Activated CD4-positive, alpha-beta T cell treated with anti-CD3 and anti-CD28 coated beads for 36 hours (primary cell): Measurements from ENCODE around the gene XPR1. TPM values are rescaled to one million over a fixed set of nuclear protein-coding genes. Genes with fewer than 3 reads are reported as not detected.
"Not testable (repeated sequence)": the region's sequence is repeated elsewhere in the genome, so short reads cannot be mapped to it uniquely, and the experiment has no call there.

Source experiments
- ATAC-seq: fragments of 200-7000 bp; cut with Tn5 transposase; one replicate; pipeline ENCODE4 v1.10.0; 2021; ENCODE audit warnings: mild to moderate bottlenecking, moderate library complexity
- CTCF ChIA-PET: fragments of 350-600 bp; sonication (Branson Sonifier 250); formaldehyde crosslinking; loops from one replicate; lab custom pipeline; 2021; ENCODE audit warnings: antibody characterized with exemption; lab: Charles Lee
- POLR2A ChIA-PET: fragments of 350-600 bp; sonication (Branson Sonifier 250); formaldehyde crosslinking; loops from one replicate; lab custom pipeline; 2021; ENCODE audit warnings: antibody characterized with exemption, inconsistent platforms; lab: Charles Lee
- DNase-seq: peaks from one replicate; pipeline ENCODE4 v3.0.0-alpha.2; 2020
- H3K27ac Mint-ChIP-seq: one replicate; pipeline ENCODE4 v1.8.0; 2021; ENCODE audit warnings: mixed read lengths
- H3K27me3 Mint-ChIP-seq: one replicate; pipeline ENCODE4 v1.8.0; 2021; ENCODE audit warnings: mixed read lengths
- H3K36me3 Mint-ChIP-seq: one replicate; pipeline ENCODE4 v1.8.0; 2021; ENCODE audit warnings: low read depth, mixed read lengths
- H3K4me1 Mint-ChIP-seq: one replicate; pipeline ENCODE4 v1.8.0; 2021; ENCODE audit warnings: mixed read lengths
- H3K4me3 Mint-ChIP-seq: one replicate; pipeline ENCODE4 v1.8.0; 2021; ENCODE audit warnings: mild to moderate bottlenecking, moderate library complexity, mixed read lengths
- H3K9me3 Mint-ChIP-seq: one replicate; pipeline ENCODE4 v1.8.0; 2021; ENCODE audit warnings: low read depth, mixed read lengths
- intact Hi-C, 2 experiments: fragments of 100-400 bp; cut with DNase I in 1 of 2; cut with micrococcal nuclease in 1 of 2; formaldehyde crosslinking; loops; one replicate each; pipeline versions ENCODE4 v1.14.2 to v1.15.1; 2022 to 2024; cut with DNase I, micrococcal nuclease
- total RNA-seq, 2 experiments: library from RNA; stranded (reverse); gene quantifications; one replicate each; pipeline ENCODE4 v1.2.3, GENCODE V29; 2021

Gene XPR1
- total RNA-seq, 2 experiments from 2014 or later, result 18.4 to 25.2 TPM

- H3K4me3 Mint-ChIP-seq, result no peak overlapping the region
- H3K27me3 Mint-ChIP-seq, result no peaks in the 10 kb centered on the region
- DNase-seq (no peak), ATAC-seq (no peak)
- H3K9me3 Mint-ChIP-seq, result peaks cover 9% of the 10 kb centered on the region
- H3K4me1 Mint-ChIP-seq, result no peaks in the 10 kb centered on the region
- ChIA-PET POLR2A (no interaction called here), CTCF (no interaction called here)
- intact Hi-C loops, result no loop called here
- H3K36me3 Mint-ChIP-seq, result peaks cover 20% of the 10 kb centered on the region
- H3K27ac Mint-ChIP-seq, result no peak overlapping the region
Measured at GRCh38 chr1:180722586-180722985, 90.8 kb downstream of the XPR1 start.

DNA sequence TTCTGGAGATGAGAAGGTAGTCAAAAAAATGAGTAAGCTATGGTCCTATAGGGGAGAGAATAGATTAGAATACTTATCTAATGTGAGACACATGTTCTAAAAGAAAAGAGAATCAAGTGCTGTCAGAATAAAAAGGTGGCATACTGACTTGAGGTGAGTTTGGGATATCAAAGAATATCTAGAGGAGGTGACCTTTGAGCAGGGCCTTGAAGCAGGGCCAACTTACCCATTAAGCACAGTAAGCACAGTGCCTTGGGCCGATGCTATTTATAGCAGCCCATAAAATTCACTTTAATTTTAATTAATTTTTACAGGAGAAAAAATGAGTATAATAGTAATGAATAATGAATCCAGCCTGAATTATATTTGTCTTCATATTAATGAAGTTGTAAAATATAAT is 92.2 kb downstream of the XPR1 start:
- intact Hi-C loops, result no loop called here
- peaks cover 21% of the 10 kb centered on the region for H3K9me3 Mint-ChIP-seq
- no peaks in the 10 kb centered on the region for H3K4me1 Mint-ChIP-seq
- H3K4me3 Mint-ChIP-seq, result no peak overlapping the region
- DNase-seq (no peak), ATAC-seq (no peak)
- H3K36me3 Mint-ChIP-seq, result peaks cover 30% of the 10 kb centered on the region
- no peak overlapping the region for H3K27ac Mint-ChIP-seq
- no peaks in the 10 kb centered on the region for H3K27me3 Mint-ChIP-seq
- CTCF ChIA-PET, result no interaction called here
- POLR2A ChIA-PET, result no interaction called here

GRCh38 chr1:180726024-180726423 is 94.2 kb downstream of the XPR1 start:
- DNase-seq, intact Hi-C loops, H3K4me1 Mint-ChIP-seq, CTCF ChIA-PET, H3K27ac Mint-ChIP-seq, H3K4me3 Mint-ChIP-seq, H3K27me3 Mint-ChIP-seq, POLR2A ChIA-PET, ATAC-seq: not testable (repeated sequence)
- H3K9me3 Mint-ChIP-seq, result peaks cover 38% of the 10 kb centered on the region
- peaks cover 45% of the 10 kb centered on the region for H3K36me3 Mint-ChIP-seq

- H3K27ac Mint-ChIP-seq, H3K4me3 Mint-ChIP-seq, POLR2A ChIA-PET, DNase-seq, H3K27me3 Mint-ChIP-seq, intact Hi-C loops, H3K4me1 Mint-ChIP-seq, ATAC-seq, CTCF ChIA-PET: not testable (repeated sequence)
- Mint-ChIP-seq H3K9me3 (peaks cover 39% of the 10 kb centered on the region), H3K36me3 (peaks cover 51% of the 10 kb centered on the region)
Measured at GRCh38 chr1:180727751-180728150, 95.9 kb downstream of the XPR1 start.

DNA sequence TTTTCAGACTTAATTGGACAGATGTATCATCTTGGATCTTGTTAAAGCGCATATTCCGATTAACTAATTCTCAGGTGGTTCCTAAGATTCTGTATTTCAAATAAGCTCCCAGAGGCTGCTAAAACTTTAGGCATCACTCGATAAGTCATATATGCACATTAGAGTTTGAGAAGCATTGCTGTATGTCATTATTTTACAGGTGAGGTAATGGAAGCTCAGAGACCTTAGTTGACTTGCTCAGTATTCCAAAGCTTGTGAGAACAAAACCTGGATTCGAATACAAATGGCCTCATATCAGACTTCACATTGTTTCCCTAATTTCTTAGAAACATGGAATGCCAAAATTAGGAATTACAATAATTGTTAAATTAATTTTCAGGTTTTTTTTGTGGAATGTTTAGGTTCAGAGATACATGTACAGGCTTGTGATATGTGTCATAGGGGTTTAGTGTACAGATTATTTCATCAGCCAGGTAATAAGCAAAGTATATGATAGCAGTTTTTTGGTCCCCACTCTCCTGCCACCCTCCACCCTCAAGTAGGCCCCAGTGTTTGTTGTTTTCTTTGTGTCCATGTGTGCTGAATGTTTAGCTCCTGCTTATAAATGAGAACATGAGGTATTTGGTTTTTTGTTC is 96.8 kb downstream of the XPR1 start:
- CTCF ChIA-PET, result interaction anchor here (0.7 to 0.8 kb wide), 2 partner anchors 133 to 153 kb away, joined by 3 read pairs; no protein-coding TSS in a partner anchor

DNA sequence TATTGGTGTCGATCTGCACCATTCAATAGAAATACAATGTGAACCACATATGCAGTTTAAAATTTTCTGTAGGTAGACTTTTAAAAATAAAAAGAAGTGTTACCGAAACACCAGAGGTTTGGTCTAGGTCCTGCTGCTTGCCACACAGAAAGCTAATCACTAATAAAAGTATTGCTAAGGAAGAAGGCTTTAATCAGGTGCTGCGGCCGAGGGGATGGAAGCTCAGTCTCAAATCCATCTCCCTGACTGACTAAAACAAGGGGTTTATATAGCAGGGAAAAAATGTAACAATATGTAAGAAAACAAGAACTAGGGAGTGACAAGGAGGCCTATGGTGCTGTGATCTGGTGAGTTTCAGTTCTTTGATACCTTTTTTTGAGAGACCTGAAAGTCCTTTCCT is 99.3 kb downstream of the XPR1 start:
- CTCF ChIA-PET, result no interaction called here
- POLR2A ChIA-PET, result no interaction called here
- peaks cover 59% of the 10 kb centered on the region for H3K9me3 Mint-ChIP-seq
- ATAC-seq (no peak), DNase-seq (no peak)
- intact Hi-C loops, result no loop called here
- no peaks in the 10 kb centered on the region for H3K27me3 Mint-ChIP-seq
- no peak overlapping the region for H3K4me3 Mint-ChIP-seq
- no peak overlapping the region for H3K27ac Mint-ChIP-seq
- H3K36me3 Mint-ChIP-seq, result peaks cover 60% of the 10 kb centered on the region
- no peaks in the 10 kb centered on the region for H3K4me1 Mint-ChIP-seq

More for the DNA sequence above, 96.8 kb downstream of the XPR1 start:
- no peaks in the 10 kb centered on the region for H3K4me1 Mint-ChIP-seq
- POLR2A ChIA-PET, result no interaction called here
- no peaks in the 10 kb centered on the region for H3K27me3 Mint-ChIP-seq
- H3K36me3 Mint-ChIP-seq, result peaks cover 55% of the 10 kb centered on the region
- DNase-seq, result no peak
- H3K4me3 Mint-ChIP-seq, result no peak overlapping the region
- ATAC-seq, result no peak
- intact Hi-C loops, result no loop called here
- no peak overlapping the region for H3K27ac Mint-ChIP-seq
- peaks cover 47% of the 10 kb centered on the region for H3K9me3 Mint-ChIP-seq

- peaks cover 54% of the 10 kb centered on the region for H3K36me3 Mint-ChIP-seq
- ChIA-PET POLR2A (no interaction called here), CTCF (interaction anchor here (0.7 kb wide), 1 partner anchor 196 kb away, joined by 3 read pairs; no protein-coding TSS in a partner anchor)
- intact Hi-C loops, result no loop called here
- H3K27ac Mint-ChIP-seq, result no peak overlapping the region
- H3K9me3 Mint-ChIP-seq, result peaks cover 59% of the 10 kb centered on the region
- ATAC-seq (no peak), DNase-seq (no peak)
- no peak overlapping the region for H3K4me3 Mint-ChIP-seq
- H3K4me1 Mint-ChIP-seq, result no peaks in the 10 kb centered on the region
- no peaks in the 10 kb centered on the region for H3K27me3 Mint-ChIP-seq
Measured at GRCh38 chr1:180732866-180733265, 101.0 kb downstream of the XPR1 start.

DNA sequence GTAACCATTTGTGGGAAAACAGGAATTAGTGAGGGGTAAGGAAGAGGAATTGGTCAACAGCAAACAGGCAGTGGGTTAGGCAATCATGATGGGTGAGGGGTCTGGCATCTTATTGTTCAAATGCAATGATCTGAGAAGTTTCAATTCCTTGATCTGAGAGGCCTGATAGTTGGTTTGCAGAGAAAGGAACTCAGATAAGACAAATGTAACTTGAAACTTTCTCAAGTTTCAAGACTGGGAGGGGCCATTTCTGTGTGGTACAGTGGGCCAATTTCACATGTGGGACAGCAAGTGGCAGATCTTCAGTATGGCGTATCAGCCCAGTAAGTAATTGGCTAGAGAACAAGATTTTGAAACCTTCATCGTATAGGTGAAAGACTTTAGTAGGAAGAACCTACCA is 102.5 kb downstream of the XPR1 start:
- H3K36me3 Mint-ChIP-seq, result peaks cover 51% of the 10 kb centered on the region
- ChIA-PET CTCF (no interaction called here), POLR2A (no interaction called here)
- peaks cover 51% of the 10 kb centered on the region for H3K9me3 Mint-ChIP-seq
- DNase-seq (no peak), ATAC-seq (no peak)
- no peaks in the 10 kb centered on the region for H3K27me3 Mint-ChIP-seq
- no peak overlapping the region for H3K4me3 Mint-ChIP-seq
- no peak overlapping the region for H3K27ac Mint-ChIP-seq
- H3K4me1 Mint-ChIP-seq, result no peaks in the 10 kb centered on the region
- intact Hi-C loops, result no loop called here

DNA sequence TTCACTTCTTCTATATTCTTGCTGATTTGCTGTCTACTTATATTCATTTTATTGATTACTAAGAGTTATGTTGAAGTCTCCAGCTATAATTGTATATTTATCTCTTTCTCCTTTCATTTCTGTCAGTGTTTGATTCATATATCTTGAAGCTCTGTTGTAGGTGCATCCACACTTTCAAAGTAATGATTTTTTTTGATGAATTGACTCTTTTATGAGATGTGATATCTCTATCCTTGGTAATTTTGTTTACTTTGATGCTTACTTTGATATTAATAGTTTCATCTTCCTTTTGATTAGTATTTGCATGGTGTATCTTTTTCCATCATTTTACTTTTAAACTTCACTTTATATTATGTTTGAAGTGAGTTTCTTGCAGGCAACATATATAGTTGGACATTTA is 110.8 kb downstream of the XPR1 start:
- DNase-seq (no peak), ATAC-seq (no peak)
- peaks cover 31% of the 10 kb centered on the region for H3K9me3 Mint-ChIP-seq
- POLR2A ChIA-PET, result no interaction called here
- H3K27me3 Mint-ChIP-seq, result no peaks in the 10 kb centered on the region
- H3K36me3 Mint-ChIP-seq, result peaks cover 57% of the 10 kb centered on the region
- no peaks in the 10 kb centered on the region for H3K4me1 Mint-ChIP-seq
- CTCF ChIA-PET, result no interaction called here
- H3K27ac Mint-ChIP-seq, result no peak overlapping the region
- intact Hi-C loops, result no loop called here
- no peak overlapping the region for H3K4me3 Mint-ChIP-seq

GRCh38 chr1:180743868-180744267 is 112.0 kb downstream of the XPR1 start:
- no peaks in the 10 kb centered on the region for H3K4me1 Mint-ChIP-seq
- H3K4me3 Mint-ChIP-seq, result no peak overlapping the region
- no peak for DNase-seq
- intact Hi-C loops, result no loop called here
- no peak overlapping the region for H3K27ac Mint-ChIP-seq
- H3K27me3 Mint-ChIP-seq, result no peaks in the 10 kb centered on the region
- H3K36me3 Mint-ChIP-seq, result peaks cover 52% of the 10 kb centered on the region
- no peak for ATAC-seq
- CTCF ChIA-PET, result no interaction called here
- POLR2A ChIA-PET, result no interaction called here
- H3K9me3 Mint-ChIP-seq, result peaks cover 27% of the 10 kb centered on the region

DNA sequence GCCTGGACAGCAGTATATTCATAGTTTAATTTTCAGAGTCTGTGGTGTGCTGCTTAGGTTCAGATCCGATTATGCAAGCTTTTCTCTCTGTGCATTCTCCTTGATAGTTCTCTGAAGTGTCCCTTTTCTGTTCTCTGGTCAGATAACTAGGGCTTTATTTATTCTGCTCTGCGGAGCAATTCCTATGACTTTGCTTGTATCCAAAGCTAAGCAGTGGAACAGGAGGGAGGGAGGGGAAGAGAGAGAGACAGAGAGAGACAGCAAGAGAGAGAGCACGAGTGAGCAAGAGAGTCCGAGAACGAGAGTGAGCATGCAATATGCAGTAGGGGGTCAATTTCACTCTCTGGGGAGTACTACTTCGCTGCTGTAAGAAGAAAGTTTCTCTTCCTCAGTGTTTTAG is 113.3 kb downstream of the XPR1 start:
- Mint-ChIP-seq H3K27me3 (no peaks in the 10 kb centered on the region), H3K9me3 (peaks cover 25% of the 10 kb centered on the region), H3K4me3 (no peak overlapping the region), H3K27ac (no peak overlapping the region), H3K4me1 (no peaks in the 10 kb centered on the region), H3K36me3 (peaks cover 41% of the 10 kb centered on the region)
- ChIA-PET CTCF (no interaction called here), POLR2A (no interaction called here)
- DNase-seq, result no peak
- intact Hi-C loops, result no loop called here
- ATAC-seq, result no peak

DNA sequence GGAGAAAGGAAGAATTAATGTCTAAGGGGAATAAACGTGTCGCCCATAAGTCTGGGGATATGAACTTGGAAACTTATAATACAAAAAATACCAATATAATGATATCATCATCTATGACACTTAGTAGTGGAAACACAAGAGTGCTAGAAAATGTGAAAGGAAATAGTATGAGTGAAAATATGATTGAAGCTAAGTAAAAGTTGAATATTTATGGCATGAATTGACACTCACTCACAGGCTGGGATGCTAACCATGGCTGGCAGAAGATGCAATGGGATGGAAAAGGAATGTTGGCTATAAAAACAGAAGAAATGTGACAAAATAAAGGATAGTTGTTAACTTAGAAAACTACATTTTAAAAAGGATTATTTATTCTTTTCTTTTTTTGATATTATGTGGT is 120.1 kb downstream of the XPR1 start:
- no peak for DNase-seq
- ChIA-PET POLR2A (no interaction called here), CTCF (no interaction called here)
- H3K4me3 Mint-ChIP-seq, result no peak overlapping the region
- H3K4me1 Mint-ChIP-seq, result no peaks in the 10 kb centered on the region
- H3K36me3 Mint-ChIP-seq, result peaks cover 4% of the 10 kb centered on the region
- no peak overlapping the region for H3K27ac Mint-ChIP-seq
- no peaks in the 10 kb centered on the region for H3K27me3 Mint-ChIP-seq
- no peaks in the 10 kb centered on the region for H3K9me3 Mint-ChIP-seq
- intact Hi-C loops, result no loop called here
- no peak for ATAC-seq
